Stimulated activated naive CD8-positive, alpha-beta T cell treated with anti-CD3 and anti-CD28 coated beads, Interleukin-15, amount 100 ng/mL, for 72 hours (primary cell): ENCODE measurements around the gene EFCAB12.
A peak's percentile ranks its signal among the peaks of the same experiment; 100 is the strongest.
"Not testable (repeated sequence)": the region's sequence is repeated elsewhere in the genome, so short reads cannot be mapped to it uniquely, and the experiment has no call there.

ENCODE experiments used
- ATAC-seq: fragments of 150-1000 bp; cut with Tn5 transposase; 2 replicates; pipeline ENCODE4 v1.10.0; 2021; ENCODE audit warnings: mild to moderate bottlenecking, moderate library complexity
- DNase-seq, 2 donors: peaks; one replicate each; pipeline ENCODE4 v3.0.0; 2021 to 2022
- H3K27ac Mint-ChIP-seq, 2 donors: one replicate each; pipeline ENCODE4 v1.8.0; 2022; ENCODE audit warnings: mild to moderate bottlenecking in 2 of 2, mixed read lengths in 2 of 2, moderate library complexity in 2 of 2
- H3K27me3 Mint-ChIP-seq: one replicate; pipeline ENCODE4 v1.8.0; 2022; ENCODE audit warnings: mixed read lengths
- H3K4me1 Mint-ChIP-seq: one replicate; pipeline ENCODE4 v1.8.0; 2022; ENCODE audit warnings: mild to moderate bottlenecking, mixed read lengths
- H3K4me3 Mint-ChIP-seq, 2 donors: one replicate each; pipeline ENCODE4 v1.8.0; 2022; ENCODE audit warnings: mild to moderate bottlenecking in 2 of 2, mixed read lengths in 2 of 2, moderate library complexity in 1 of 2
- H3K9me3 Mint-ChIP-seq, 2 donors: one replicate each; pipeline ENCODE4 v1.8.0; 2022; ENCODE audit warnings: mixed read lengths in 2 of 2

The EFCAB12 gene

GRCh38 chr3:129393760-129394564 is 34.5 kb downstream of the EFCAB12 start:
- not testable (repeated sequence) for DNase-seq, H3K9me3 Mint-ChIP-seq, ATAC-seq, H3K27me3 Mint-ChIP-seq, H3K4me3 Mint-ChIP-seq
- peak overlapping the region; percentile 50 to 75 for H3K27ac Mint-ChIP-seq
- peaks cover 34% of the 10 kb centered on the region for H3K4me1 Mint-ChIP-seq

DNA sequence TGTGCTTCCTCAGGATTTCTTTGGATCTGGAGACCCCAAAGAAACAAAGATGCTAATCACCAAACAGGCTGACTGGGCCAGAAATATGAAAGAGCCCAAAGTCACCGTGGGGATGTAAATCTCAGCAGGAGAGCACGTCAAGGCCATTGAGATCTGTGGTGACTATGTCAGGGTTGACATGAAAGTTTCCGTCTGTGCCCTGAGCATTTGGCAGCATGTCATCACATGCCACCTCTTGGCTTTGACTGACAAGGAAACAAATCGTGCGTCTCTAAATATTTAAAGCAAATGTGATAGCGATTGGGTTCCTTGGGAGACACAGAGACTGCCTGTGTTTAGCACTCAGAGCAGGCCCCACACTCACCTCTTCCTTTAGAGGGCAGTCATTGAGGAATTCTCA is 35.2 kb downstream of the EFCAB12 start:
- H3K27me3 Mint-ChIP-seq = no peaks in the 10 kb centered on the region
- peaks cover 28% of the 10 kb centered on the region for H3K4me1 Mint-ChIP-seq
- no peak for ATAC-seq

DNA sequence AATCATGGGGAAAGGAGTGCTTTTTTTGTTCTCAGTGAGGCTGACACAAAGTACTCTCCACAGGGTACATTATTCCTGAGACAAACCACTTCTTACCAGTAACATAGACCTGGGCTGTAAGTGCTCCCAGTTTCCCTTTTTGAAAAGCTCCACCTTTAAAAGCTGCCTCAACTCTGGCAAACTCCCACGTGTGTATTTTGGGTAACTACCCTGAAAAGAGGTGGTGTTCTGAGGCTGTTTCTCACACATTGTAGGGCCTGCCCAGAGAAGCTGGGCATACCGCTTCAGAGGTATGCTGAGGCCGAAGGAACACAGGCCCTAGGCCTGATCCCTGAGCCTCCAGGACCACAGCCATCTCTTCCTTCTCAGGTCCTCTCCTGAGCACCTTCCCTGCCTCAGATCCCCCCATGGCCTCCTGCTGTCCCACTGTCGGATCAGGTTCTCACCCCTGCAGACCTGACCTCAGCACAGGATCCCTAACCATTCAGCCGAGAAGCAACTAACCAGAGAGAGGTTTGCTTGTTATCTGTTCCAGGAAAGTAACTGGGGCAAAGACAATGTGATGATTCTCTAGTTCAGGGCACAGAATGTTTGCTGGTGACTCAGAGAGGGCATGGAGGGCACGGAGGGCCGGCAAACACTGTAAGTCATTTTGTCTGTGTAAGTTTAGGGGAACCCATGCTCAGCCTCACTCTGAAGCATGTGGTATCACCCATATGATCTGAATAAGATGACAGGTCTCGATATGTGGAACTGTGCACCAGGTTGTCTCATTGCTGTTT is 36.1 kb downstream of the EFCAB12 start:
- H3K27me3 Mint-ChIP-seq, DNase-seq, ATAC-seq, H3K4me3 Mint-ChIP-seq, H3K9me3 Mint-ChIP-seq: not testable (repeated sequence)
- peaks cover 18% of the 10 kb centered on the region for H3K4me1 Mint-ChIP-seq
- H3K27ac Mint-ChIP-seq = peak overlapping the region in 1 of 2 donors; percentile 87

More for the DNA sequence above, 35.2 kb downstream of the EFCAB12 start:
- H3K27ac Mint-ChIP-seq = peak overlapping the region in 1 of 2 donors; percentile 49
- no peaks in the 10 kb centered on the region for H3K9me3 Mint-ChIP-seq
- no peak overlapping the region for H3K4me3 Mint-ChIP-seq
- no peak for DNase-seq

DNA sequence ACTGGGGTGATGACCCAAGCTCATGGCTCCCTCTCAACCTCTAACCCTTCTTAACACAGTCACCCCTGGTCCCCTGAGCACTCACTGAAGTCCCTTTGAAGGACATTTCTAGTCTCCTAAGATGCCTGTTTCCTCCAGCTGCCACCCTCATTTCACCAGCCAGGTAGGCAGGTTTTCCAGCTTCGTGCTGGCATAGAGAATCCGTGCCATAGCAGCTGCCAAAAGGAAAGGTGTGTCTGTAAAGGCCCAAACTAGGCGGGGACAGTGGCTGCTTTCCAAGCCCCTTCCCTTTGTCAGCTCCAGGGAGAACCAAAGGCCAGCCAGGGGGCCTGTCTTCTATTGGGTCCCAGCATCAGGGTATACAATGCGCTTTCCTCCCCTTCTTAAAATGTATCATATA is 36.9 kb downstream of the EFCAB12 start:
- H3K9me3 Mint-ChIP-seq, H3K27me3 Mint-ChIP-seq, DNase-seq, H3K4me3 Mint-ChIP-seq, ATAC-seq: not testable (repeated sequence)
- H3K4me1 Mint-ChIP-seq = peaks cover 11% of the 10 kb centered on the region
- peak overlapping the region; percentile 68 to 78 for H3K27ac Mint-ChIP-seq

DNA sequence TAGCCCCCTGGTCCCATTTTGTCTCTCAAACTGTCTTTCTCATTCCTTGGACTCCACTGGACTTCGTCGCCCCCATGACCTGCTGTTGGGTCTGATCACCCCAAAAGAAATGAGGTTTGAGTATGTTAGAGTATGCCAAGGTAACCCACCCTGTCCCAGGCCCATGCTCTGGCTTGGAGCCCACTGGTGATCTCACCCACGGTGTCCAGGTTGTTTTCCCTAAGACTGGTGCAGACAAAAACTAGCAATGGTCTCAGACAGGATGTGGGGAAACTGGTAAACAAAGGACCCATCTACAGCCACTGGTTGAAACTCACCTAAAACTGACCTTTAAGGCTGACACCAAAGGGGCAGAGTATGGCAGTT is 38.9 kb downstream of the EFCAB12 start:
- H3K4me1 Mint-ChIP-seq = no peaks in the 10 kb centered on the region
- no peak overlapping the region for H3K27ac Mint-ChIP-seq
- H3K27me3 Mint-ChIP-seq = no peaks in the 10 kb centered on the region
- no peaks in the 10 kb centered on the region for H3K9me3 Mint-ChIP-seq
- ATAC-seq (no peak), DNase-seq (no peak)
- no peak overlapping the region for H3K4me3 Mint-ChIP-seq

GRCh38 chr3:129388791-129389571 is 39.5 kb downstream of the EFCAB12 start:
- DNase-seq = not testable (repeated sequence)

DNA sequence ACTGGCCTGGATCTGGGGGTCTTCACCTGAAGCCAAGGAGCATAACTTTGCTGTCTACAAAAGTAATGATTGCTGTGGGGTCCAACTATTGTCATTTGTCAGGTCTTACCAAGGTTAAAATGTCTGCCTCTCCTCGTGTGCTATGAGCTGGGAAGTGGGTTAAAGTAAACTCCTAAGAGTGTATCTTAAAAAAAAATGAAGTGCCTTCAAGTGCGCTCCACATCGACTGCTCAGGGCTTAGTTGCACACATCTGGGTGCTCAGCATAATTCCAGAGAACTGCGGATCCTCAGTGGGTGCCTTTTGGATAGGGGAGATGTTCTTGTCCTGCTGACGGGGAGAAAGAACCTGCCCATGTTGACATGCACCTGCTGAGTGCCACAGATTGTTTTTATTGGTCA is 40.9 kb downstream of the EFCAB12 start:
- H3K27ac Mint-ChIP-seq = peak overlapping the region in 1 of 2 donors; percentile 79
- H3K4me1 Mint-ChIP-seq = no peaks in the 10 kb centered on the region
- DNase-seq (no peak), ATAC-seq (no peak)
- H3K9me3 Mint-ChIP-seq = no peaks in the 10 kb centered on the region
- H3K27me3 Mint-ChIP-seq = no peaks in the 10 kb centered on the region
- no peak overlapping the region for H3K4me3 Mint-ChIP-seq

More at GRCh38 chr3:129388791-129389571, 39.5 kb downstream of the EFCAB12 start:
- not testable (repeated sequence) for H3K27me3 Mint-ChIP-seq, H3K4me1 Mint-ChIP-seq, H3K9me3 Mint-ChIP-seq, ATAC-seq, H3K4me3 Mint-ChIP-seq
- H3K27ac Mint-ChIP-seq = peak overlapping the region in 1 of 2 donors; percentile 62

DNA sequence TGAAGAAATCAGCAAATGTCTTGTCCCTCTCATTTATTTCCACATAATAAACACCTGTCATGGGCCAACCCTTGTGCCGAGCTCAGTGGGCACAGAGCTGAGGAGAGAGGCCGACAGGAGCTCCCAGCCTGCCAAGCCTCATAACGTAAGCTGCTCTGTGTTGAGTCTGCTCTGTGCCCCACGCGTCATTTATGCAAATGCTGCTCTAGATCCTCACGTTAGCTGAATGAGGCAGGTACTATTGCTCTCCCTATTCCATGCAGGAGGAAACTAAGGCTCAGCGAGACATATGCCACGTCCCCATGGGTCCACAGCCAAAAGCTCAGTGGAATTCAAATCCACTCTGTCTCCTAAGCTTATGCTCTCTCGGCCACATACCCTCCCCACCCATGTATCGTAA is 41.5 kb downstream of the EFCAB12 start:
- Mint-ChIP-seq H3K27ac (peak overlapping the region in 1 of 2 donors; percentile 33), H3K27me3 (no peaks in the 10 kb centered on the region), H3K4me1 (no peaks in the 10 kb centered on the region), H3K4me3 (no peak overlapping the region), H3K9me3 (no peaks in the 10 kb centered on the region)
- DNase-seq (no peak), ATAC-seq (no peak)

DNA sequence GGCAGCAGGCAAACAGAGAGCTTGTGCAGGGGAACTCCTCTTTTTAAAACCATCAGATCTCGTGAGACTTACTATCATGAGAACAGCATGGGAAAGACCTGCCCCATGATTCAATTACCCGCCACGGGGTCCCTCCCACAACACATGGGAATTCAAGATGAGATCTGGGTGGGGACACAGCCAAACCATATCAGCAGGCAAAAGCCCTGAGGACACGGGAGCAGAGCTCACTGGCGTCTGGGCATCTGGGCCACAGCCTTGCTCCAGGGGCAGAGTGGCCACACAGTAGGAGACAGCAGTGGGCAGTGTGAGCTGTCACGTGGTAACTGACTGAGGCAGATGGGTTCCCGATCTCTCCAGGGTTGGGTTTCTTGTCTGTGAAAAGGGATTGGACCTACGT is 42.9 kb downstream of the EFCAB12 start:
- not testable (repeated sequence) for H3K4me1 Mint-ChIP-seq, H3K27ac Mint-ChIP-seq, H3K4me3 Mint-ChIP-seq, DNase-seq, ATAC-seq, H3K9me3 Mint-ChIP-seq, H3K27me3 Mint-ChIP-seq

DNA sequence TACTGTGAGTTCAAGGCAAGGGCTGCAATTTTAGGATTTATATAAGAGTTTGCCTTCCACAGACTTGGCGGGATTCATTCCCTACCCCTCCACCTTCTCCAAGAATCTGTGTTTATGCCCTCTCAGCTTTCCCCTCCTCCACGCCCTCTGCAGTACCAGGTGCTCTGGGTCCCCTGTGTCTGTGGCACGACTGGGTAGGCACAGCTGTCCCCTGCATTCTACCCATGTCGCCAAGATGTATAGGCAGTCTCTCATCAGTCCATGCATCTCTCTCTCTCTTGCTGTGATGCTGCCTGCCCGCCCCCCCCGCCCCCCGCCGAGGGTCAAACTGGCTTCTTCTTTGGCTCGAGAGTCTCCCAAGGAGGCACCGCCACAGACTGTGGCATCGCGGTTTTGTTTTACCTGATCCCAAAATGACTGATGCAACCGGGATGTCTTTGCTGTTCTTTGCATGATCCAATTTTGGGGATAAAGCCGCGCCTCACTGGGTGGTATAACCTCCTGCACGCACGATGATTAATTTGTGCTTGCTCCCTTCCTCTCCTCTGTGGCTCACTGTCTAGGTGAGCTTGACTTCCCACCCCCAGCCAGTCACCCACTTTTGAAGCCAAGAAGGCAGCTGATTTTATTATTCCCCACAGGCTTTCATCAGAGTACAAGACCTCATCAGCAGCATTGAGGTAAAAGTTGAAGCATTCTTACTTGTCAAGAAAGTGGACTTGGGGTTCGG is 43.7 kb downstream of the EFCAB12 start:
- H3K4me1 Mint-ChIP-seq = peaks cover 4% of the 10 kb centered on the region
- H3K9me3 Mint-ChIP-seq = no peaks in the 10 kb centered on the region
- no peak overlapping the region for H3K27ac Mint-ChIP-seq
- no peak for DNase-seq
- H3K4me3 Mint-ChIP-seq = no peak overlapping the region
- H3K27me3 Mint-ChIP-seq = no peaks in the 10 kb centered on the region
- ATAC-seq = no peak

- not testable (repeated sequence) for ATAC-seq, H3K9me3 Mint-ChIP-seq, DNase-seq, H3K27me3 Mint-ChIP-seq, H3K4me1 Mint-ChIP-seq, H3K27ac Mint-ChIP-seq, H3K4me3 Mint-ChIP-seq
Observed at GRCh38 chr3:129384103-129384502, 44.3 kb downstream of the EFCAB12 start.

DNA sequence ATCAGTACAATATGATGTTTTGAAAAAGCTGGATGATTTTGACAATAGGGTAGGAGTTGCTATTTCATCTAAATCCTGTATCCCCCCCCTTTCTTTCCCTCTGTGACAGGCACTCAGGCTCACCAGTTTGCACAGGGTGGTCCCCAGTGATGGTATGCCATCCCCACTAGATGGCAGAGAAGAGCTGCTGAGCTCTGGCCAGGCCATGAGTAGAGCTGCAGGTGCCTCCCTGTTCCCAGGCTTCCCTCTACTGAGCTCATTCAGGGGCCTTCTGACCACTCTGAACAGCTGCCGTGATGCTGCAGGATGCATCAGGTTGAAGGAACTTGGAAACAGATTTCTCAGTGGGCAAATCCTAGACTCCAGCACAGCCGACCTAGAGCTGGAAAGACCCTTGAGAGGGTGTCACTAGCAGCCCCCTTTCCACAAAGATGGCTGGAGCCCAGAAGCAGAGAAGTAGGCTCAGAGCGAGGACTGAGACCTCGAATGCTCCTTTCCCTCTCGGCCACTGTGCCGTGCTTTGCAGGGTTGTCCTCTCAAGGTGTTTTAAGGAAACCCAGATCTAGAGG is 45.1 kb downstream of the EFCAB12 start:
- ATAC-seq (peak; percentile 94), DNase-seq (peak; percentile 36 to 54)
- H3K4me1 Mint-ChIP-seq = peaks cover 9% of the 10 kb centered on the region
- H3K27me3 Mint-ChIP-seq = no peaks in the 10 kb centered on the region
- H3K27ac Mint-ChIP-seq = no peak overlapping the region
- H3K4me3 Mint-ChIP-seq = no peak overlapping the region
- no peaks in the 10 kb centered on the region for H3K9me3 Mint-ChIP-seq

DNA sequence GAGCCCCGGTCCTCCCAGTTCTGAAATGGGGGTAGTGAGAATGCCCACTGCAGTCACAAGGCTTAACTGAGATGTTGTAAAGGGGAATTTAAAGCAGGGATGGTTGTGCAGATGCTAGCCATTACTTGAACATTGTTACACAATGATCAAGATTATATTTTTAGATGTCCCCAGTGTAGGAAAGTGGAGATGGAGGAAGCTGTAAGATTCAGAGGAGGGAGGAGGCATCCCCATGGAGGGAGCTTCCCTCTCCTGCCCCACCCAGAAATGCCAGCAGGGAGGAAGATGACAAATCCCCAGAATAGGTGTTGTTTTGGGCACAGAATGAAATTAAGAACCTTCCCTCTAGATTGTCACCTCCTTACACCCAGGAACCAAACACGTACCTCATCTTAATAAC is 46.1 kb downstream of the EFCAB12 start:
- H3K4me3 Mint-ChIP-seq = no peak overlapping the region
- DNase-seq (no peak), ATAC-seq (no peak)
- peaks cover 9% of the 10 kb centered on the region for H3K4me1 Mint-ChIP-seq
- H3K27ac Mint-ChIP-seq = no peak overlapping the region
- H3K27me3 Mint-ChIP-seq = no peaks in the 10 kb centered on the region
- H3K9me3 Mint-ChIP-seq = no peaks in the 10 kb centered on the region

DNA sequence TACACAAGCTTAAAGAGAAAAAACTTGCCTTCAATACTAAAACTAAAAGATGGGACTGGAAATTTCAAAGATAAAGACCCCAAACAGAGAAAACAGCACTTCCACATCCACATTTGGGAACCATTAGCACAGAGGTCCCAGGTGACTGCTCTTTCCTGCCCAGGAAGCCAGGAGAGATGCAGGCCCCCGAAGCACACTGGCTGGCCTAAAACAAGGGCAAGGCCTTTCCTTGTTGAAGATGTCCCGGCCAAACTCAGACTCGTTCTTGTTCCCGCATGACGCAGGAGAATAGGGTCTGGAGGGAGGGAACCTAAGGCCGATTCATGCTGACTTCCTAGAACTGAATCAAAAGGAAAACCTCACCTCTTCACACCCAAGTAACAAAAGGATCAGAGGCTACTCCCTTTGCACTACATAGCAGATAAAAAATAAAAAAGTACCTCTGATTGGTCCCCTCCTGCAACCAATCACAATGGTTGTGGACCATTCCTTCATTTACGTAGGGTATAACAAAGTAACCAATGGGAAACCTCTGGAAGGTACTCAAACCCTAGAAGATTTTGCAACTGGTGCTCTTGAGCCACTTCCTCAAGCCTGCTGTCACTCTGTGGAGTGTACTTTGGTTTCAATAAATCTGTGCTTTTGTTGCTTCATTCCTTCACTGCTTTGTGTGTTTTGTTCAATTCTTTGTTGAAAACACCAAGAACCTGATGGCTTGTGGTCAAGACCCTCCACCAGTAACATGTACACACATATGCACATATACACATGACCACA is 48.7 kb downstream of the EFCAB12 start:
- H3K9me3 Mint-ChIP-seq = no peaks in the 10 kb centered on the region
- peak overlapping the region in 1 of 2 donors; percentile 34 for H3K27ac Mint-ChIP-seq
- no peak overlapping the region for H3K4me3 Mint-ChIP-seq
- DNase-seq (no peak), ATAC-seq (no peak)
- H3K4me1 Mint-ChIP-seq = peaks cover 9% of the 10 kb centered on the region
- H3K27me3 Mint-ChIP-seq = no peaks in the 10 kb centered on the region
